Measurements from ENCODE around the gene TCF23.

DNA sequence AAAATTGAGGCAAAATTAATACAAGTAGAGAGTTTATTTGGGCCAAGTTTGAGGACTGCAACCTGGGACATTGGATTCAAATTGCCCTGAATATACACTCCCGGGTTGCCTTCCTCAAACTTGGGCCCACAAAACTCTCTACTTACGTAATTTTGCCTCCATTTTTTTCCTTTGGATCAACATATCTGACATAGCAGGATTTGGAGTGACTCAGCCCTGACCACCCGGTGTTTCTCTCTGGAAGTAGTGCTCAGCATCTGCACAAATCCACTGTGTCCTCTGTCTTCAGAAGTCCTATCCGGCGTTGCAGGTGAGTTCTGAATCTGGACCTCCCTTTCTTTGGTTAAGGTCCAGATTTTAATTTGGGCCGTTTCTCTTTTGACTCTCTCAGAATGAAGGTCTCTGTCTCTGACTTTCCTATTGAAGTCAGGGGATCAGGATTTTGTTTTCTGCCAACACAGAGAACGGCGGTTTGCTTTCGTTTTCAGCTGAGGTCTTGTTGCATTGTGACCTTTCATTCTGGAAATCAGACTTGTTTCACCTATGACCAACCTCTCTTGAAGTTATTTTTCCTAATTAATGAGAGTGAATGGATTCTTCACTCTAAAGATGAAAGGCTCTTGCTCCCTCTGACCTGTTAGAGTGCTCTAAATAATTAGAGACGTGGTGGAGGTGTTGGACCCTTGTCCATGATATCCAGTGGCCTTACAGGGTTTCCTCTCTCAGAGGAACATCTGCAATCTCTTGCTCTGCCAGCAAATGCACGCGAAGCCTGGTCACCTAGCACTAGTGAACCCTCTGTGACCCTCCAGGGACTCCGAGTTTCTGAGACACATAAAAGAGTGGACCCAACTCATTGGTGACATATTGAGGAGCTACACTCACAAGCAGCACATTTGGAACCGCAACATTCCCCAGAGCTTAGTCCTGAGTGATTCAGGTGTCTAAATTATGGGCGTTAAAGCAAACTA lies 13.6 kb downstream of the TCF23 start:
- no peak for TF ChIP-seq POLR2AphosphoS5 (IDR thresholded peaks at IDR 0.05)
- TF ChIP-seq, protein P1, sequence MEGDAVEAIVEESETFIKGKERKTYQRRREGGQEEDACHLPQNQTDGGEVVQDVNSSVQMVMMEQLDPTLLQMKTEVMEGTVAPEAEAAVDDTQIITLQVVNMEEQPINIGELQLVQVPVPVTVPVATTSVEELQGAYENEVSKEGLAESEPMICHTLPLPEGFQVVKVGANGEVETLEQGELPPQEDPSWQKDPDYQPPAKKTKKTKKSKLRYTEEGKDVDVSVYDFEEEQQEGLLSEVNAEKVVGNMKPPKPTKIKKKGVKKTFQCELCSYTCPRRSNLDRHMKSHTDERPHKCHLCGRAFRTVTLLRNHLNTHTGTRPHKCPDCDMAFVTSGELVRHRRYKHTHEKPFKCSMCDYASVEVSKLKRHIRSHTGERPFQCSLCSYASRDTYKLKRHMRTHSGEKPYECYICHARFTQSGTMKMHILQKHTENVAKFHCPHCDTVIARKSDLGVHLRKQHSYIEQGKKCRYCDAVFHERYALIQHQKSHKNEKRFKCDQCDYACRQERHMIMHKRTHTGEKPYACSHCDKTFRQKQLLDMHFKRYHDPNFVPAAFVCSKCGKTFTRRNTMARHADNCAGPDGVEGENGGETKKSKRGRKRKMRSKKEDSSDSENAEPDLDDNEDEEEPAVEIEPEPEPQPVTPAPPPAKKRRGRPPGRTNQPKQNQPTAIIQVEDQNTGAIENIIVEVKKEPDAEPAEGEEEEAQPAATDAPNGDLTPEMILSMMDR (IDR thresholded peaks at IDR 0.05): no peak
- no peak for TF ChIP-seq POLR2A (IDR thresholded peaks at IDR 0.05)
